ENCODE data around the gene LY6G5C.
A peak's percentile ranks its signal among the peaks of the same experiment; 100 is the strongest.

LY6G5C gene

DNA sequence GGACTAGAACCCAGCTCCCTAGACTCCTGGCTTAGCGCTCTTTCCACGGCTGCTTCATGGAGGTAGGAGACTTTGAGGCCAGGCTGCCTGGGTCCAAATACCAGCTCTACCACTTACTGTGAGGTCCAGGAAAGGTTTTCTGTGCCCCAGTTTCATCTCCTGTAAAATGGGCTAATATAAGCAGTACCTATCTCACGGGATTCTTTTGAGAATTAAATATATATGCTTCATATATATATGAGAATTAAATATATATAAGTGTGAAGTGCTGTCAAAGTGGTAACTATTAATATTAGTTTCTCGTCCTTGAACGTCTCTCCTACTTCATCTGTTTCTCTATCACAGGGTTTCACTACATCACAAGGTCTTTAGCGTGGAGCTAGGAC lies 10.2 kb upstream of the LY6G5C start:
- no peak for DNase-seq (ENCODE audit: low read depth)

DNA sequence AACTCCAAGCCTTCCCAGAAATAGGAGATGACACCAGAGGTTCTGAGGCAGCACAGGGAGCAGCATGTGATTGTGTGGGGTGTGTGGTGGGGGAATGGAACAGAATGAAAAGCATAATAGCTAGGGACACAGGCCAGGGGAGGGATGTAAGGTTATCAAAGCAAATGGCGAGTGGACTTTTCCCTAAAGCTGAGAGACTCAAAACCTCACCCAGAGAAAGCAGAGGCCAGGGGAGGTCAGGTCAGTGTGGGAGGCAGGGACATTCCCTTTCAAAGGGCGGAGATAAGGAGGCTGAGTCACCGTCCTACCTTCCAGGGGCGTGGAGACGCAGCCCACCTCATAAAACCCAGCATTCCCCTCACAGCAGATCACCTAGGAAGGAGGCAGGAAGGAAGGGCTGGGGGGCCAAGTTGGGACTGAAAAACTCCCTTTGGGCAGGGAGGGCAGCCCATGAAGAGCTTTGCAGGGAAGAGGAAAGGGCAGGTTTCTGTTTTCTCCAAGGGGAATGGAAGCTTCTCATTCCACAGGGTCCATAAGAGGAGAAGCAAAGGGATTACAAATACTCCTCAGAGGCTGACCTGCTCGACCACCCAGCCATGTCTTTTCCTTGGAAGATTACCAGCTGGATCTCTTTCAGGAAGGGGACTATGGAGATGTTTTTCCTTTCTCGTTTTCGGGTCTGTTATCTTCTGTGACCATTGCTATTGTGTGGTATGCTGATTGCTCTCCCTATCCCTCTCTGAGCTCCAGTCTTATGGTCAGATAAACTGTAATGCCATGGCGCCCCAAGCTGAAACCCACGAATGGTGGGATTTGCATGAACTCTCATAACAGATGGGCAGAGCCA lies 9.6 kb upstream of the LY6G5C start:
- no peak for DNase-seq (ENCODE audit: low read depth)

DNA sequence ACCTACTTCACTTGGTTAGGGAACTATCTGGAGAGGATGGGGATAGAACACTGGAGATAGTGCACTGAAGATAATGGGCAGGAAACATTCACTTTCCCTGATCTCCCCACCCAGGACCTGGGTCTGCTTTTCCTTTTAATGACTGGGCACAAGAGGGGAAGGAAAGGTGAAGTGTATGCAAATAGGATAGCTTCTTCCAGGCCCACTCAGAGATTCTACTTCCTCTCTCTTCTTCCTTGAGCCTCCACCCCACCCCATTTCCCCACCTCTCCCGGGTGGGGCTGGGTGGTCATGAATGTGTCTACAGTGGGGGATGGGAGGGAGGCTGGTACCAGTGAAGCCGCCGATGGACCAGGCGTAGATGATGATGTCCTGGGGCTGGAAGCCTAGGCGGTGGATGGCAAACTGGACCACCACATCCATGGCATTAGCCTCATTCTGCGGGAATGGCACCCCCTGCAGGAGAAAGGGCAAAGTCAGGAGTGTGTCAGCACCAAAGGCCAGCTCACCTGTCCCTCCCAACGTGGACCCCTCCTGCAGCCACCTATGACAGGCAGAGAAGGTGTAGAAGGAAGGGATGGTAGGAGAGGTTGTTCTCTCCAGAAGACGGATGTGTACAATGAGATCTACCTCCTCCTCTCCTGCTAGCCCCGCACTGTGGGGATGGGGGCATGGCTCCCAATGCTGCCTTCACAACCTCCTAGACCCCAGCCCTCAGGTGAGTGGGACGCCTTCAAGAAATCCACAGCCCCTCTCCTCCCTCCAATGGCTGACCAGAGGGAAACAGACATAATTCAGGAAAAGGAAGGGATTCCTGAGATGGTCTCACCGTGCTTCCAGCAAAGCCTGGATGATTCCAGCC lies 8.6 kb upstream of the LY6G5C start:
- no peak for DNase-seq (ENCODE audit: low read depth)

DNA sequence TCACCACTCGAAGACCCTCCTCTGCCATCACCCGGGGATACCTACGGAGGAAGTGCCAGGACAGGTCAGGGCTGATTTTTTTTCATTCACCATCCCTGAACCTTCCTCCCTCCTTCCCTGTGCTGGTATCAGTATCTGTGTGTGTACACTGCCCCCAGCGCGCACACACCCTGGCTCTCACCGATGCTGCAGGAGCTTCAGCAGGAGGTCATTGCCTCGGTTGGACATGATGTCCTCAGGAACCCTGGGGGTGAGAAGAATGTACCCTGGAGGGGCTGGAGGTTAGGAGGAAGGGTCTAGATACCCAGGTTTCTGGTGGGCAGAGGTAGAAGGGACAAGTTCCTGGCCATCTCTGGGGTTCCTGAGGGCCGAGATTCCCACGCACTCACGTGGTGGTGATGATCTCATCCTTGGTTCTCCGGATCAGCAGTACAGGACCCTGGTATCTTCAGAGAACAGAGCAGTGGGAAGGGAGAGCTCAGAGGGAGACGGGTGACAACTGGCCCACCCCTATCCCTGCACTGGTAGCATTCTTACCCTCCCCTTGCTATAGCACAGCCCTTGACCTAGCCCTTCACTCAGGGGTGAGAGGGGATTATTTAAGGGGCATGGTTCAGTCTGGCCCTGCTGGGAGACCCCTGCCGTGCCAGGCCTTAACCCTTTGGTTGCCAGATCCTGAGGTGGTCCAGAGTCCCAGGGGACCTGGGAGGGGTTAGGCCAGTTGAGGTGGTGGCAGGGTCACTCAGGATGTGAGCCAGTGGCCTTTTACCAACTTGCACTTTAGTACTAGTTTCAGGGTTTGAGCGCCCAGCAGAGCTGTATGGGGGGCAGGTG lies 7.2 kb upstream of the LY6G5C start:
- DNase-seq (ENCODE audit: low read depth): no peak

DNA sequence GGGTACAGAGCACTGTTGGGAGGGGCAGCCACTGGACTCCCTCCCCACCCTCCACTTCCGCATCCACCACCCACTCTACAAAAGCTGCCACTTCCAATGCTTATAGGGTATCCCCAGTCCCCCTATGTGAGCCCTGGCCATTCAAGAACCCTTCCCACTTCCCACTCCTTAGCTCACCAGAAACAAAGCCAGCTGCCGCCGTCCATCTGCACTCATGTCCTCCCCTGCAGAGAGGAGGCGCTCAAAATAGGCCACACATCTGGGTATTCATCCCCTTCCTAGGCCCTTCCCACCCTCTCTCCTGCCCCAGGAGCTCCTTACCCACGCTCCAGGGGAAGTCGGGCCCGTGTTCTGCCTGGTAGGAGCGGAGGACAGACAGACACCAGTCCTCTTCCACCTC lies 6.5 kb upstream of the LY6G5C start:
- DNase-seq (ENCODE audit: low read depth): no peak

DNA sequence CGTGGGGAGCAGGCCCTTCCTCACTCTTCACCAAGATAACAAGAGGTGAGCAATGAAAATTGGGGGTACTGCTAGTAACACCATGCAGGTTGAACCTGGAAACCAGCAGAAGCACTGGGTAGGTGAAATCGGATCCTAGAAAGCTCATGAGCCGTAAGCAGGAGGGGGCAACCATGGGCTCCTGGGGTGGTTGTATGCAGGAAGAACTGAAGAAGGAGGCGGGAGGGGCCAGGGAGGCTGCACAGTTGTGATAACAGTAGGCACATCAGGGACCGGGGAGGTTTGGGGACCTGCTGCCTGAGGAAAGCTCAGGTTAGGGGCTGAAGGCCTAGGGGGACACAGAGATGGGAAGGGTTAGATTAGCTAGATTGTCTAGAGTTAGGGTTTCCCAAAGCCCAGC lies 5.6 kb upstream of the LY6G5C start:
- no peak for DNase-seq (ENCODE audit: low read depth)

DNA sequence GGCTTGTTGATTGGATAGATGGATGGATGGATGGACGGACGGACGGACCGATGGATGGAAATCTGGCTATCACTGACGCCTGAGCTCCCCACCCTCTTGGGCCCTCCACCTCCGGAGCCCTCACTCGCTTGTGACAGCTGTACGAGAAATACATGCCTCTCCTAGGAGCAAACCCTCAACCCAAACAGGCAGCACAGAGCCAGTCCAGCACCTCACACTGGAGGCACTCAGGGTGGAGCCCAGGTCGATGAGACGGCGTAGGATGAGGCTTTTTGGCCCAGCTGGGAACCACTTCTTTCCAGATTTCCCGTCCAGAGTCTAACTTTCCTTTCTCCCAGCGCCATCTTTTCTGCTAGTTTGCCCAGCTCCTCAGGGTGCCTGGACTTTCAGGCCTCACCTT lies 2.7 kb upstream of the LY6G5C start:
- no peak for DNase-seq (ENCODE audit: low read depth)

DNA sequence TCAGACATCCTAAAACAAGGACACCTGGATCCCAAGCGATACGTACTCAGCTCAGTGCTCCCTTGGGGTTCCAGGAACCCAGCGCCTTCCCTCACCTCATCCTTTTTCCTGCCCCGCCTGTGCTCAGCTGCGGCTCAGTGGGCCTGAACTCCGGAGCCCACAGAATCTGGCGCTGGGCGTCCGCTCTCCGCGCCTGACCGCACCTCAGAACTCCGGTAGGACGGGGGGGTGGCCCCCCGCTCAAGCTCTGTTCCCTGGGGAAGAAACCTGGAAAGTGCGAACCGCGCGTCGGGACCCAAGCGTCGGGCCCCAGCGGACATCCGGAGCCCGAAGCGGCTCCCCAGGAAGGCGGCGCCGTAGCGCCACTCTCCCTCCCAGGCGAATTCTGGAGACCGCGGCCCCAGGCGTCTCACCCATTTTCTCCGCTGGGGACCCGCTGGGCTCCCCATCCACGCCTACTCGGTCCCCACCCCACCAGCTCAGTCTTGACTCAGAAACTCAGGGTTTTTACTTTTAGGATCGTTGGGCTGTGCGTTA lies 336 bp upstream of the LY6G5C start:
- DNase-seq (ENCODE audit: low read depth): no peak

DNA sequence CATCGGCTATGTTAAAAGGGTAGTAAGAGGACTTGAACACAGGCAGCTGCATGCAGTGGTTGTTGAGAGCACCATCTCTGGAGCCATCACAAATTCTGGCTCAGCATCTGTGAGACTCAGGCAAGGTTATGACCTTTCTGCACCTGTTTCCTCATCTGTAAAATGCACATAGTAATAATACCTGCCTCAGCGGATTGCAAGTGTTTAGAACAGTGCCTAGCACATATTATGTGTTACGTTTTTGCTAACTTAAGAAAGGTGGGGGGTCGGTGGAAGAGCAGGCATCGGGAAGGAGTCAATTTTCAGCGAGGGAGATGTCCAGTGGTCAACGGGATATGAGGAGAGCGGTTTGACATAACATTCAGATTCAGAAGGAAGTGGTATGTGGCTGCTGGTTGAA lies 2.9 kb downstream of the LY6G5C start:
- no peak for DNase-seq (ENCODE audit: low read depth)

DNA sequence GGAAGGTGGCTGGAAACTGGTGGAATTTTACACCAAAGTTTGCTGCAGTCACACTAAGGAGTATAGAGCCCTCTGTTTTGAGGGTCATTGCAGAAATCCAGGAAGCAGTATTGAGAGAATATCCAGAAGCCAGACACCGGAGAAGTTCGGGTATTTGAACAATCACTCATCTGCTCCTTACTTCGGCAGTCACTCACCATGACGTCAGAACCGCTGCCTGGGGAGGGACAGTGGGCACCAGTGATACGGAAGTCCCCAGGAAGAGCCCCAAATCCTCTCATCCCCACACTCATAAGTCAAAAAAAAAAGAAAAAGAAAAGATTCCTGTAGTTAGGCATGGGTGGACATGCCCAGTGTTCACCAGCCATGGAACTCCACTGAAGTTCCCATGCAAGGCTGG lies 4.0 kb downstream of the LY6G5C start:
- no peak for DNase-seq (ENCODE audit: low read depth)

DNA sequence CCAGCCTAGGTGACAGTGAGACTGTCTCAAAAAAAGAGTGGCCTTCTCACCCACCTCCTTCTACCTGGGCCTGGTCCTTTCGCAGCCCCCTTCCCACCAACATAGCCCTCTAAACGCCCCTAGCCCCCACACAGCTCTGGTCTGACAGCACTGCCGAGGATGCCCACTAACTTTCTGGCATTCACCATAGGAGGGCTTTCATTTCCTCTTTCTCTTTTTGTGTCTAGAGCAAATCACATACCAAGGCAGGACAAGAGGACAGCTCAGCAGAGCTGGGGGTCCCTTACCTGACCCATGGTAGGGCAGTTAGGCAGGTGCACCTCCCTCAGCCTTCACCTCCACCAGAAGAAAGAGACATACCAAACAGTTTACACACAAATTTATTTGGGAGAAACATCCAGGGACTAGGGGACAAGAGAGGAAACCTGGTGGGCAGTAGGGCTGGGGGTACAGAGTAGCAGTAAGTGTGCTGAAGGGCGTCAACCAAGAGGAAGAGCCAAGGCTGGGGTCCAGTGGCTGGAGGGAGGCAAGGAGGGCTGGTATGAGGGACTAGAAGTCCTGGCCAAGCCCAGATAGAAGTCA lies 4.5 kb downstream of the LY6G5C start:
- no peak for DNase-seq (ENCODE audit: low read depth)

DNA sequence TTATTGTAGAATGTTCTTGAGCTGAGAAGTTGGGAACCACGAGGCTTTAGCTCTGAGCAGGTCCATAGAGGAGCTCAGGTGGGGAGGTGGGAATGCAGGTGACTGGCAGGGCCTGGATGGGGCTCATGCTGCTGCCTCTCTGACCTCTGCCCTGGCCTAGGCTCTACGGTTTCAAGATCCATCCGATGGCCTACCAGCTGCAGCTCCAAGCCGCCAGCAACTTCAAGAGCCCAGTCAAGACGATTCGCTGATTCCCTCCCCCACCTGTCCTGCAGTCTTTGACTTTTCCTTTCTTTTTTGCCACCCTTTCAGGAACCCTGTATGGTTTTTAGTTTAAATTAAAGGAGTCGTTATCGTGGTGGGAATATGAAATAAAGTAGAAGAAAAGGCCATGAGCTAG lies 11.2 kb downstream of the LY6G5C start, which contains the start of gene LY6G5B:
Gene LY6G5B (plus strand): TSS at position 301 of the 400 bp plus-strand sequence. CDS start 975 bp downstream, outside the sequence.
- no peak for DNase-seq (ENCODE audit: low read depth)

DNA sequence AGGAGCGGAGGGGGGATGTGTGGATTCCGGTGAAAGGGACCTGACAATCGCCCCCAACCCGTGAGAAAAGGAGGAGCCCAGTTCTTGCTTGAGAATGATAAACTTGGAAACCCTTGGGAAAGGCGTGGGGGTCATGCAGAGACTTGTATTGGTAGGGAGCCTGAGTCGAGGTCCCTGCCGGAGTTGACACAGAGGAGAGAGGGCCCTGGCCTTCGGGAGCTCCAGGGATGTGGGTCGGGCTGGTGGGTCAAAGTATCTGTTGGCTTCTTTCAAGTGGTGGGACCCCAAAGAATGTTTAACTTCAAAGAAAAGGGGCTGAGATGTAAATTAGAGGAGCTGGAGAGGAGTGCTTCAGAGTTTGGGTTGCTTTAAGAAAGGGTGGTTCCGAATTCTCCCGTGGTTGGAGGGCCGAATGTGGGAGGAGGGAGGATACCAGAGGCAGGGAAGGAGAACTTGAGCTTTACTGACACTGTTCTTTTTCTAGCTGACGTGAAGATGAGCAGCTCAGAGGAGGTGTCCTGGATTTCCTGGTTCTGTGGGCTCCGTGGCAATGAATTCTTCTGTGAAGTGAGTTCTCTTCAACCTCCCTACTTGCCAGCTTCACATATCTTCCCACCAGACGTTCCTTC lies 14.4 kb downstream of the LY6G5C start:
- DNase-seq (ENCODE audit: low read depth): no peak

DNA sequence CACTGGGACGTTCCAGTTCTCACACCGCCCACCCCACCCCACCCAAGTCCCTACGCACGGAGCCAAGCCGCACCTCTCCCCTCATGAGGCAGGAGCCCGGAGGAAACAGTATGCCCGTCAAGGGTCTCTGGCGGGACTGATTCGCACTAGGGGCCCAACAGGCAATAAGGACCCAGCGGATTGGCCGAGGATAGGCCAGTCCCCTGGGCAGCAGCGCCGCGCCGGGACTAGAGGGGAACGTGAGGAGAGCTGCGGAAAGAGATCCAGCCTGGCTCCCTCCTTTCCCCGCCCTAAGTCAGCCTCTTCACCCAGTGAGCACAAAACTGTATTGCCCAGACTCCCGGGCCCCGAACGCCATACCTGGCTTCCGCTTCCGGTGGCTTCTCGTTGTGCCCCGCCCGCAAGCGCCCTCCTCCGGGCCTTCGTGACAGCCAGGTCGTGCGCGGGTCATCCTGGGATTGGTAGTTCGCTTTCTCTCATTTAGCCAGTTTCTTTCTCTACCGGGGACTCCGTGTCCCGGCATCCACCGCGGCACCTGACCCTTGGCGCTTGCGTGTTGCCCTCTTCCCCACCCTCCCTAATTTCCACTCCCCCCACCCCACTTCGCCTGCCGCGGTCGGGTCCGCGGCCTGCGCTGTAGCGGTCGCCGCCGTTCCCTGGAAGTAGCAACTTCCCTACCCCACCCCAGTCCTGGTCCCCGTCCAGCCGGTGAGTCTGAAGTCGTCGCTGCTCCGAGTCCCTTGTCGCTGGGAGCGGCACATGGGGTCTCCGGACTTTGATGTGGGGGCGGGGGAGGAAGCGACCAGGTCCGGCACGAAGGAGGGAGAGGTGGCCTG lies 15.1 kb downstream of the LY6G5C start, which contains the start of gene CSNK2B:
Gene CSNK2B (plus strand): TSS at position 580 of the 836 bp plus-strand sequence. CDS start 752 bp downstream, outside the sequence.
- peak; percentile 96 for DNase-seq (ENCODE audit: low read depth)

DNA sequence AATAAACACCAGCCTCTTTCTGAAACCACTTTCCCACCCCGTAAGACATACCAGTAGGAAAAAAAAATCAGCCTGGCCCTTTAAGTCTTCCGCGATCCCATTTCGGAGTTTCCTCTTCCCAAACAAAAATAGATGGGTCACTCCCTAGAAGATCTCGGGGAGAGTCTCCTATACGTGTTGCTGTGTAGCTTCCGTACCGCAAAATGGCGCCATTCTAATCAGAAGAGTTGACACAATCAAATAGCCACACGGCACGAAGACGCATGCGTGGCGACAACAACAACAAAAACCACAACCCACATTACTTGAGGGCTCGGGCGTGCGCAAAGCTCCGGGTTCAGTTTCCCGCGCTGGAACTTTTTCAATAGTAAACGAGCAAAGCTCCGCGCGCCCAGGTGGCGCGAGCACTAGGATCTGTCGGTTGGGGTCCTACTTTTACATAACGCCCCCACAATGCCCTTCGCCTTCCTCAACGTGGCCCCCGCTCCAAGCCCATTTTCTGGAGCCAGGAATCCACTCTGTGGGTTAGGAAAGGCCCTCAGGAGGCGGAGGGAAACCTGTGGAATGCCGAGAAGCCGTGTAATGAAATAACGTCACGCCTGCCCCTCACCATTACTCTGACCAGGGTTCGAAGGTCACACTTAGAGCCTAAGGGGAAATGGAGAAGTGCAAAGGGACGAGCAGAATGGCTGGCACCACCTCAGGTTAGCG lies 15.9 kb downstream of the LY6G5C start, which contains the start of gene GPANK1:
Gene GPANK1 (minus strand): TSS at position 208 of the 711 bp plus-strand sequence. CDS start 519 bp downstream, outside the sequence.
- peak; percentile 94 for DNase-seq (ENCODE audit: low read depth)

DNA sequence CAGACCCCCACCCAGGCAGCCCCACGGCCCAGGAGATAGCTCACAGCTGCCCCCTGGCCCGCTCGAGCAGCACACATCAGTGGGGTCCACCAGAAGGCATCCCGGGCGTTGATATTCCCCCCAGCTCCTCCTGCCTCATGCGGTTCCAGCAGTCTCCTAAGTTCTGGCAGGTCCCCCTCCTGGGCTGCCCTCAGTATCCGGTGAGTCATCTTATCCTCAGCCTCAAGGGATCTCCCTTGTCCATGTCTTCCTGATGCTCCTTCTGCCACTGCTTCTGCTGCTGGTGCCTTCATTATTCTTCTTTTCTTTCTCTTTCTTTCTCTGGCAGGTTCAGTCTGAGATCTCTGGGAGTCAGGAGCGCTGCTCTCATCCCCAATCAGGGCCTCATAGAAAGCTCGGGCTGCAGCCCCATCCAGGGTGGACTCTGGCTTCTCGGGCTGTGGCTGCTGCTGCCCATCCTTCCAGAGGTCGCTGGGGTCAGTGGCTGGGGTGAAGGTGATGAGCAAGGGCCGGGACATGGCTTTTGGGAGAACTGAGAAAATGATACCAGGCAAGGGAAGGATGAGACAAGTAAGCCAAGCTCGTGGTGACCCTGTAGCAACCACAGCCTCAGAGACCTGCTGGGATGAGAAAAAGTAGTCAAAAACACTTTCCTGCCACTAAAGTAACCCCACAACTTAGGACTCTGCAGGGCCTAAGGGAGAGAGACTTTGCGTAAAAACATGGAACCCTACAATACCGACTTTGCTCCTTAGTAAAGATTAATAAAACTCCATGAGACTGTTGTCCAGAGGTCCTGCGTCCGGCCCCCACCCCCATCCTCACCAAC lies 16.7 kb downstream of the LY6G5C start:
- peak; percentile 45 for DNase-seq (ENCODE audit: low read depth)

DNA sequence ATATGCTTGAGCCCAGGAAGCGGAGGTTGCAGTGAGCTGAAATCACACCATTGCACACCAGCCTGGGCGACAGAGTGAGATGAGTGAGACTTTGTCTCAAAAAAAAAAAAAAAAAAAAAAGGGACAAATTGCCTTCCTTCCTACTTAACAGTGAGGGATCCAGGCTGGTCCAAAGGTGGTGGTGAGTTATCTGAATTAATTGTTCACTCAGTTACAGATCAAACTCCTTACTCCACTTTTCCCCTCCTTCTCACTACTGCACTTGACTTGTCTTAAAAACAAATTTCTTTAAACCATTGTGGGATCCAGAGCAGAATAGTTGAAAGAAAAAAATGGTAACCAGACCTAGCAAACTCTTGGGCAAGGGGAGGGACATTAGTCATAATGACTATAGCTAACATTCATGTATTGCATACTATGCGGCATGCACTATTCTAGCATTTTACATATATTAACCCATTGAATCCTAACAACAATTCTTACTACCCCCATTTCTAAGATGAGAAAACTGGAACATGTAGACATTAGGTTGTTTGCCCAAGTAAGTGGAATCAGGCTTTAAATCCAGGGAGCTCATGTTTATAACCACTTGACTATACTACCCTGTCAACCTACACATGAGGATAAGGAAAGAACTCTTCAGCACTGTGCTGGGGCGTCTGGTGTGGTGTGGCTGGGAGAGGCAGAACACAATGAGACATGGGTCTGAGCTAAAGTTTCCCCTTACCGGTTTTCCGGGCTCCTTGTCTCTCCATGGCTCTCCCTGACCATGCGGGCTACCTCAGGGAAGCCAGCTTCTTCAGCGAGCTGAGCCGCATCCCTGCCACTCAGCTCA lies 17.5 kb downstream of the LY6G5C start:
- DNase-seq (ENCODE audit: low read depth): no peak
